Activated T-helper 1 cell treated with anti-CD3 and anti-CD28 coated beads, Interleukin-2, amount 50 U/mL, for 16 hours (primary cell): ENCODE measurements around the gene UBE2F.
"Not testable (repeated sequence)": the region's sequence is repeated elsewhere in the genome, so short reads cannot be mapped to it uniquely, and the experiment has no call there.

ENCODE experiments used
- DNase-seq, 2 donors: peaks; one replicate each; pipeline ENCODE4 v3.0.0-alpha.2; 2020; ENCODE audit warnings: low read depth in 1 of 2, low spot score in 1 of 2

Gene UBE2F

DNA sequence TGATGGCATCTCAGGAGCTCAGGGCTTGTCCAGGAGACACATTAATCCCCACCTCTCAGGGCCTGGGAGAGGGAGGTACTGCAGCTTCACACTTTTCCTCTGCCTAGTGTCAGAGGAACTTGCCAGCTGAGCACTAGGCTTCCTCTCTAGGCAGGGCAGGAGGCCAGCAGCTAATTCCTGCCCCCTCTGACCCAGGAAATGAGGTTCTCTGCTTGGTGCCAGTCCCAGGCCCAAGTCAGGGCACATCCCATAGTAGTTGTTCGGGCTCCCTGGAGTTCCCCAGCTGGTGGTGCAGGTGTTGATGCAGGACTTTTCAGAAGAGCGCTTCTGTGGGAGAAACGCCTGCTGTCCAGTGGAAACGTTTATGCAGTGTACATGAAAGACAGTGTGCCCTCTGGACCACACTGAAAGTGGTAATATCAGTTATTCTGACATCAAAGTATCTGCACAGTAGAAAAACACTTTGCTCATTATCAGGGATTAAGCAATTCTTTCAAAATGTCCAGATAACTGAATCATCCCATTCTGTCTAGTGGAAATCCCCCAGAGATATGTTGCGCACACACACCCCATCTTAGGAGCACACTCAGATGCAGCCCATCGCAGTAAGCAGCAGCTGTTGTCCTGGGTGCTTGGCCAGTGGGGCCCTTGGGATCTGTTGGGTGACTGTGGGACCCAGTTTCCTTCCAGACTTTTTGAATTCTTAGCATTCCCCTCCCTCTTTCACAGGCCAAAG is 76.2 kb downstream of the UBE2F start:
- DNase-seq: no peak

DNA sequence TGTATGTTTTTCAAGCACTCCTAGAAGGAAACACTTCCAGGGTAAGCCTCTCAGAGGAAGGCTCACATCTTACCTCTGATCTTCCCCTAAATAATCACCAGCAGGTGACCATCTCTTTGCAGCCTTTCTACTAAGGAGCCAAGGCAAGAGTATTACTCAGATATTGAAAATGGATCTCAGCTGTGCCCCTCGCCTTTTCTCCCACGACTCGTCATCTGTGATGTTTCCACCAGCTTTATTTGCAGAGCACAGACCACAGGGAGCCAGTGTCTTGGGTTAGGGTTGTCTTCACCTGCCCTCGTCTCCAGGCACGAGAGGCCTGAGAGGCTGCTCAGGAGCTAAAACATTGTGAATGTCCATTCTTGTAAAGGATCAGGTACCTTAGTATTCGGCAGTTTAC is 77.0 kb downstream of the UBE2F start:
- DNase-seq: no peak

DNA sequence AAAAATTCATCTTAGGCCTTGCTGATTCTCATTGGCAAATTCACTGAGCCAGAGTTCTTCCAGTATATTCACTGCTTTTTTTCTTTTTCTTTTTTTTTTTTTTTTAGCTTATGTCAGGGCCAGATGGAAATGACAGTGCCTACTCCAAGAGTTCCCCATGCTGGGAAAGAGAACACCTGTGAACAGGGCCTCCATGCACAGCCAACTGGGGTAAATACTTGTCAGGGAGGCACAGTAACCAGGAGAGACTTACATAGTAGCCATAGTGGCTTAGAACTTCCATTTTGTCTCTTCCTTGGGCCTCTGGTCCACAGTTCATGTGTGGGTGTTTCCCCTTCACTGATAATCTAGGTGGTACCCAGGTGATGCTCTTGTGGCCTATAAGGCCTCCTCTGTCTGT is 78.8 kb downstream of the UBE2F start:
- no peak for DNase-seq

- no peak for DNase-seq
Observed at GRCh38 chr2:238046725-238047270, 80.0 kb downstream of the UBE2F start.

GRCh38 chr2:238053191-238053776 is 86.5 kb downstream of the UBE2F start:
- DNase-seq: no peak

DNA sequence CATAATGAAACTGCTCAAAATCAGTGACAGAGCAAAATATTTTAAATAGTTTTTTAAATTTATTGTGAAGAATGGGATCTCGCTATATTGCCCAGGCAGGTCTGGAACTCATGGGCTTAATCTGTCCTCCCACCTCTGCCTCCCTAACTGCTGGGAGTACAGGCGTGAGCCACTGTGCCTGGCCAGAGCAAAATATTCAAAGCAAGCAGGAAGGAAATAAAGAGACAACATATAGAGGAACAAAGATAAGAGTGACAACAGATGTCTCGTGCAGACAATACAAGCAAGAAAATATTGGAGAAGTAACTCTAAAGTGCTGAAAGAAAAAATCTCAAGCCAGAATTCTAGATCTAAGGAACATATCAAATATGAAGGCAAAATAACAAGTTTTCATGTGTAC is 89.0 kb downstream of the UBE2F start:
- DNase-seq: no peak

DNA sequence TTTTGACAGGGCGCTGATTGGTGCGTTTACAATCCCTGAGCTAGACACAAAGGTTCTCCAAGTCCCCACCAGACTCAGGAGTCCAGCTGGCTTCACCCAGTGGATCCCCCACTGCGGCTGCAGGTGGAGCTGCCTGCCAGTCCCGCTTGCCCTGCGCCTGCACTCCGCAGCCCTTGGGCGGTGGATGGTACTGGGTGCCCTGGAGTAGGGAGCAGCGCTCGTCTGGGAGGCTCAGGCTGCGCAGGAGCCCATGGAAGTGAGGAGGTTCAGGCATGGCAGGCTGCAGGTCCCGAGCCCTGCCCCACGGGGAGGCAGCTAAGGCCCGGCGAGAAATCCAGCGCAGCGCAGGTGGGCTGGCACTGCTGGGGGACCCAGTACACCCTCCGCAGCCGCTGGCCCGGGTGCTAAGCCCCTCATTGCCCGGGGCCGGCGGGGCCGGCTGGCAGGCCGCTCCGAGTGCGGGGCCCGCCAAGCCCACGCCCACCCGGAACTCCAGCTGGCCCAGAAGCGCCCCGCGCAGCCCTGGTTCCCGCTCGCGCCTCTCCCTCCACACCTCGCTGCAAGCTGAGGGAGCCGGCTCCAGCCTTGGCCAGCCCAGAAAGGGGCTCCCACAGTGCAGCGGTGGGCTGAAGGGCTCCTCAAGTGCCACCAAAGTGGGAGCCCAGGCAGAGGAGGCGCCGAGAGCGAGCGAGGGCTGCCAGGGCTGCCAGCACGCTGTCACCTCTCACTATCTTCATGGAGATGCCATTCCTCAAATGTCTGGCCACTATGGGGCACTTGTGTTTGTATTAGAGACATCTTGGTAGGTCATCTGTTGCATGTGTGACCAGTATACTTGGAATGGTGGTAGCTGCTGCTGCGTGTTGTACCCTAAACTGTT is 91.1 kb downstream of the UBE2F start:
- DNase-seq: not testable (repeated sequence)

DNA sequence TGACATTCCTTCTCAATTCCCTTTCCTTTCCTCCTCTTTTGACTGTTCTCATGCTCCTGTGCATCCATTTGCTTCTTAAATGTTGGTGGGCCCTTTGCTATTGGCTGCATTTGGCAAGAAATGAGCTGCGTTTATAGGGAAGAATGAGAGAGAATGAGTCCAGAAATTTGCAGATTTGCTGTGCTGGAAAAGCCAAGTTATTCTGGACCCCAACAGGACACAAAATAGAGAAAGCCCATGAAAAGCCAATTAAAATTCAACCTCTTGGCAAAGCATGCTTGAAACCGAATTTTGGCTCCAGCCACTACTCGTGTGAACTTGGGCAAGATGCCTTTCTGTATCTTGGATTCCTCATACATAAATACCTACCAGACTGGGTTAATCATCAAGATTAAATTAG is 92.7 kb downstream of the UBE2F start:
- no peak for DNase-seq

- no peak for DNase-seq
Observed at GRCh38 chr2:238060096-238060541, 93.3 kb downstream of the UBE2F start.

GRCh38 chr2:238060542-238061314 is 93.9 kb downstream of the UBE2F start, which contains the start of gene SCLY:
SCLY (plus strand) TSS chr2:238061001; CDS start chr2:238061055, 54 bp downstream.
- DNase-seq: peak; percentile 89 to 93

DNA sequence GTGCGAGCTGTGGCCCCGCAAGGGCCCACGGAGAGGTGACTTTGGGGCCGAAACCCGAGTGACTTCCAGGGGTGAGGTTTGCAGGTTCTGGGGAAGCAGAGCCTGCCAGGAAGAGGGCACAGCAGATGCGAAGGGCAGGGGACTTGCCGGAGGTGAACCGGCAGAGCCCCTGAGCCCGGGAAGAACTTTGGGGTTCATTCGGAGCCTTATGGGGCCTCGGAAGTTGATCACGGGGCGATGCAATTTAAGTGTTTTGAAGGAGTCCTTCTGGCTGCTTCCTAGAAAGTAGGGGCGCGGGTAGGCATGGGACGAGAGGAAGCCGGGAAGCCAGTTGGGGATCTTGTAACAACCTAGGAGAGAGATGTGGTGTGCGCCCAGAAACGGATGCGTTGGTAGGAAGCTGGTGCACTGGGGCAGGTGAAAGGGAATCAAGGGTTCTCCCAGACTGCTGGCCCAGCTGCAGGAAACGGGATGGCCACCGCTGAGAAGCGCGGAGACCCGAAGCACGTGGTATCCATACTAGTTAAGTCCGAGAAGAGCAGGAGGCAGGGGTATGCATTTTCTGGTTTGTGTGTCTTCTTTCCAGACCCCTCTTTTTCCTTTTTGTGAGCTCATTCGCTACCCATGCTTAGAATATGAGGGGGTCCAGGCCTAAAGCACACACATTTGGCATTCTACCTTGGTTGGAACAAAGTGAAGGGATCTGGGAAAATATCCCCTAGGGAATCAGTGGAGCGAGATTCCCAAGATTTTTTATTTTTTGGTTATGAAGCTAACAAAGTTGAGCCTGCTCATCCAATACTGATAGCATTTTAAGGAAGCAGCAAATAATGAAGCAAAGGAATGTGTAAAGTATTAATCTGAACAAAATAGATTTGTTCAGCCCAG is 94.7 kb downstream of the UBE2F start:
- peak in 1 of 2 donors; percentile 8 for DNase-seq

DNA sequence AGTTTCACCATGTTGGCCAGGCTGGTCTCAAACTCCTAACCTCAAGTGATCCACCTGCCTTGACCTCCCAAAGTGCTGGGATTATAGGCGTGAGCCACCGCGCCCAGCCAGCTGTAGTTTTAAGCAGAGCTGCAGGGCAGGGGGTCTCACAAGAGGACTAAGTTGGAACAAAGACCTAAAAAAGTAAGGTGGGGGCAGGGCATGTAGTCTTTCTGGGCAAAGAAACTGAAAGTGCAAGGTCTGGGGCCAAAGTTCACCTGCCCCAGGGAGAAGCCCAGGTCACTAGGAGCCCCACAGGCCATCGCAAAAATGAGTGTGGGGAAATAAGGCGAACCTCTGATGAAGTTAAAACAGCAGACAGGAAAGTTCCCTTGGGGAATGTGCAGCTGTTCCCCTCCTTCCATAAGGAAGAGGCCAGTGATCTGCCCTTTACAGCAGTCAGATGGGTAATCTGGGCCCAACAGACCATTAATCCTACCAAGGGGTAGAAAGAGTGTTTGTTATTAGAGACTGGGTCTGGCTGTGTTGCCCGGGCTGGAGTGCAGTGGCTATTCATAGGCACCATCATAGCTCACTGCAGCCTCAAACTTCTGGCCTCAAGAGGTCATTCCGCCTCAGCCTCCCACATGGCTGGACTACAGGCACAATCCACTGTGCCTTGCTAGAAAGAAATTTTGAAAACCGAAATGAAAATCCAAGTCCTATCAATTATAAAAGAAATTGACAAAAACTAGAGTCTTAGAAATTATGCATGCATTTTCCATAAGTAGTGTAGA is 96.8 kb downstream of the UBE2F start:
- DNase-seq: no peak

- DNase-seq: no peak
Observed at GRCh38 chr2:238064376-238064775, 97.6 kb downstream of the UBE2F start.

- no peak for DNase-seq
Observed at GRCh38 chr2:238065071-238065846, 98.4 kb downstream of the UBE2F start.

- DNase-seq: no peak
Observed at GRCh38 chr2:238066218-238066617, 99.4 kb downstream of the UBE2F start.

DNA sequence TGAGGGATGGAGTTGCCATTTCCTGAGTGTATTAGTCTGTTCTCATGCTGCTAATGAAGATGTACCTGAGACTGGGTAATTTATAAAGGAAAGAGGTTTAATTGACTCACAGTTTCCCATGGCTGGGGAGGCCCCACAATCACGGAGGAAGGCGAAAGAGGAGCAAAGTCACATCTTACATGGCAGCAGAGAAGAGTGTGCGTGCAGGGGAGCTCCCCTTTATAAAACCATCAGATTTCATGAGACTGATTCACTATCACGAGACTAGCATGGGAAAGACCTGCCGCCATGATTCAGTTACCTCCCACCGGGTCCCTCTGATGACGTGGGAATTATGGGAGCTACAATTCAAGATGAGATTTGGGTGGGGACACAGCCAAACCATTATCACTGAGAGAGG is 99.9 kb downstream of the UBE2F start:
- DNase-seq: not testable (repeated sequence)

DNA sequence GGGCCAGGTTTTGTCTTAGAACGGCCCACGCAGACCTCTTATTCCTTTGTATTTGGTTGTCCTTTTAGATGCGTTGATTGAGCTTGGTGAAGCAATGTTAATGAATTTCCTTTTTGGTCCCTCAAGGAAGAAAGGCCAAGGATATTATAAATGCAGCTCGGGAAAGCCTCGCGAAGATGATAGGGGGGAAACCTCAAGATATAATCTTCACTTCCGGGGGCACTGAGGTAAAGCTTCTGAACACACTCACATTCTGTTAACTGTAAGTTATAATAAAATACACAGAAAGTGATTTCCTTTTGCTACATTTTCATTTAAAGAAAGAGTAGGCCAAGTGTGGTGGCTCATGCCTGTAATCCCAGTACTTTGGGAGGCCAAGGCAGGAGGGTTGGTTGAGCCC is 101.1 kb downstream of the UBE2F start:
- no peak for DNase-seq

GRCh38 chr2:238069021-238069709 is 102.4 kb downstream of the UBE2F start:
- DNase-seq: no peak
